Muscle layer of duodenum (tissue), 2 donors: Measurements from ENCODE around the gene RBPJL.

Experiments used
- H3K27ac ChIP-seq: one replicate; pipeline ENCODE4 v1.7.0; 2013; ENCODE audit warnings: mild to moderate bottlenecking, low read length
- H3K27me3 ChIP-seq: one replicate; pipeline ENCODE4 v1.7.0; 2013; ENCODE audit warnings: low read depth, mild to moderate bottlenecking, control low read depth, low read length
- H3K36me3 ChIP-seq, 2 donors: one replicate each; pipeline ENCODE4 v1.7.0; 2013; ENCODE audit warnings: low read length in 2 of 2, control low read depth in 1 of 2, mild to moderate bottlenecking in 1 of 2; ENCODE audit not compliant: insufficient read depth in 2 of 2, control insufficient read depth in 1 of 2
- H3K4me1 ChIP-seq, 2 donors: one replicate each; pipeline ENCODE4 v1.7.0; 2013; ENCODE audit warnings: low read length in 2 of 2, mild to moderate bottlenecking in 2 of 2, control low read depth in 1 of 2, moderate library complexity in 1 of 2; ENCODE audit not compliant: insufficient read depth in 2 of 2, control insufficient read depth in 1 of 2
- H3K4me3 ChIP-seq, 2 donors: one replicate each; pipeline ENCODE4 v1.7.0; 2013; ENCODE audit warnings: low read length in 2 of 2, low read depth in 1 of 2, mild to moderate bottlenecking in 1 of 2
- H3K9me3 ChIP-seq, 2 donors: one replicate each; pipeline ENCODE4 v1.7.0; 2013; ENCODE audit warnings: low read length in 2 of 2, control low read depth in 1 of 2, mild to moderate bottlenecking in 1 of 2; ENCODE audit not compliant: control insufficient read depth in 1 of 2
- donor health status: healthy.

Gene RBPJL

GRCh38 chr20:45309075-45309474, 2.4 kb downstream of the RBPJL start:
- H3K27me3 ChIP-seq = peaks cover 17% of the 10 kb centered on the region
- no peak overlapping the region for H3K4me3 ChIP-seq
- no peak overlapping the region for H3K27ac ChIP-seq
- H3K4me1 ChIP-seq = peaks cover 0 to 10% of the 10 kb centered on the region in 2 donors
- H3K9me3 ChIP-seq = no peaks in the 10 kb centered on the region
- no peaks in the 10 kb centered on the region for H3K36me3 ChIP-seq

GRCh38 chr20:45311589-45312211, 5.1 kb downstream of the RBPJL start:
- H3K36me3 ChIP-seq = no peaks in the 10 kb centered on the region
- no peak overlapping the region for H3K27ac ChIP-seq
- H3K4me1 ChIP-seq = peaks cover 0 to 4% of the 10 kb centered on the region in 2 donors
- H3K9me3 ChIP-seq = no peaks in the 10 kb centered on the region
- H3K27me3 ChIP-seq = peaks cover 15% of the 10 kb centered on the region
- no peak overlapping the region for H3K4me3 ChIP-seq

GRCh38 chr20:45312241-45312640, 5.6 kb downstream of the RBPJL start:
- H3K27me3 ChIP-seq = peaks cover 20% of the 10 kb centered on the region

GRCh38 chr20:45313065-45313695, 6.5 kb downstream of the RBPJL start:
- Histone ChIP-seq H3K27ac (no peak overlapping the region), H3K9me3 (no peaks in the 10 kb centered on the region), H3K4me3 (no peak overlapping the region), H3K36me3 (no peaks in the 10 kb centered on the region), H3K27me3 (peaks cover 21% of the 10 kb centered on the region), H3K4me1 (peaks cover 0 to 3% of the 10 kb centered on the region in 2 donors)

More at GRCh38 chr20:45312241-45312640, 5.6 kb downstream of the RBPJL start:
- Histone ChIP-seq H3K4me1 (peaks cover 0 to 3% of the 10 kb centered on the region in 2 donors), H3K4me3 (no peak overlapping the region), H3K9me3 (no peaks in the 10 kb centered on the region), H3K27ac (no peak overlapping the region), H3K36me3 (no peaks in the 10 kb centered on the region)

- H3K4me1 ChIP-seq = peaks cover 0 to 3% of the 10 kb centered on the region in 2 donors
- H3K27ac ChIP-seq = no peak overlapping the region
- no peaks in the 10 kb centered on the region for H3K9me3 ChIP-seq
- no peaks in the 10 kb centered on the region for H3K36me3 ChIP-seq
- H3K27me3 ChIP-seq = peaks cover 21% of the 10 kb centered on the region
- H3K4me3 ChIP-seq = no peak overlapping the region
Observed at GRCh38 chr20:45313943-45314342, 7.3 kb downstream of the RBPJL start.

- Histone ChIP-seq H3K9me3 (no peaks in the 10 kb centered on the region), H3K4me3 (no peak overlapping the region), H3K27ac (no peak overlapping the region), H3K27me3 (peaks cover 21% of the 10 kb centered on the region), H3K36me3 (no peaks in the 10 kb centered on the region), H3K4me1 (peaks cover 0 to 3% of the 10 kb centered on the region in 2 donors)
Observed at GRCh38 chr20:45315672-45316071, 9.0 kb downstream of the RBPJL start.

GRCh38 chr20:45316150-45317080, 9.8 kb downstream of the RBPJL start:
- Histone ChIP-seq H3K27me3 (peaks cover 21% of the 10 kb centered on the region), H3K9me3 (no peaks in the 10 kb centered on the region), H3K27ac (no peak overlapping the region), H3K4me3 (no peak overlapping the region), H3K36me3 (no peaks in the 10 kb centered on the region), H3K4me1 (peaks cover 0 to 3% of the 10 kb centered on the region in 2 donors)

- peaks cover 18% of the 10 kb centered on the region for H3K27me3 ChIP-seq
- H3K4me1 ChIP-seq = peaks cover 0 to 3% of the 10 kb centered on the region in 2 donors
- no peaks in the 10 kb centered on the region for H3K36me3 ChIP-seq
- no peaks in the 10 kb centered on the region for H3K9me3 ChIP-seq
- no peak overlapping the region for H3K4me3 ChIP-seq
- H3K27ac ChIP-seq = no peak overlapping the region
Observed at GRCh38 chr20:45317826-45318225, 11.2 kb downstream of the RBPJL start.

- Histone ChIP-seq H3K4me1 (peaks cover 0 to 3% of the 10 kb centered on the region in 2 donors), H3K36me3 (no peaks in the 10 kb centered on the region), H3K9me3 (no peaks in the 10 kb centered on the region), H3K27me3 (peaks cover 18% of the 10 kb centered on the region), H3K27ac (no peak overlapping the region), H3K4me3 (no peak overlapping the region)
Observed at GRCh38 chr20:45318386-45318939, 11.8 kb downstream of the RBPJL start.

GRCh38 chr20:45318948-45319347, 12.3 kb downstream of the RBPJL start:
- Histone ChIP-seq H3K27ac (no peak overlapping the region), H3K36me3 (no peaks in the 10 kb centered on the region), H3K4me1 (peaks cover 0 to 3% of the 10 kb centered on the region in 2 donors), H3K9me3 (no peaks in the 10 kb centered on the region), H3K27me3 (peaks cover 17% of the 10 kb centered on the region), H3K4me3 (no peak overlapping the region)
